ENCODE measurements around the gene MFRP. TPM values are rescaled to one million over a fixed set of nuclear protein-coding genes. Genes with fewer than 3 reads are reported as not detected.

Gene MFRP
- total RNA-seq, 3 donors from 2014 or later = not detected

- Histone ChIP-seq H3K4me1 (ENCODE audit: low read depth) (peaks cover 10% of the 10 kb centered on the region), H3K9me3 (no peaks in the 10 kb centered on the region), H3K36me3 (ENCODE audit: low read depth) (no peaks in the 10 kb centered on the region), H3K4me3 (peak within 1 kb of the TSS; percentile 73)
- intact Hi-C loops (cut with DNase I, micrococcal nuclease) = no loop called here
- DNase-seq (peak; percentile 90 to 98 (median 94)), ATAC-seq (peak; percentile 98)
- TF ChIP-seq CTCF (IDR thresholded peaks at IDR 0.05) = no peak
Observed at GRCh38 chr11:119334174-119334930, 12.2 kb downstream of the MFRP start, which contains the start of gene RNF26. Gene RNF26, plus strand, starts transcription at chr11:119334527. Its CDS starts 596 bp downstream, at chr11:119335123.

GRCh38 chr11:119332111-119332765 lies 14.3 kb downstream of the MFRP start:
- TF ChIP-seq CTCF (IDR thresholded peaks at IDR 0.05) = no peak
- intact Hi-C loops (cut with DNase I, micrococcal nuclease) = no loop called here
- DNase-seq (peak in 1 of 3 donors; percentile 1), ATAC-seq (no peak)
- Histone ChIP-seq H3K4me3 (no peak overlapping the region), H3K36me3 (ENCODE audit: low read depth) (no peaks in the 10 kb centered on the region), H3K9me3 (no peaks in the 10 kb centered on the region), H3K4me1 (ENCODE audit: low read depth) (peaks cover 10% of the 10 kb centered on the region)

GRCh38 chr11:119330237-119330636 lies 16.3 kb downstream of the MFRP start:
- DNase-seq (no peak), ATAC-seq (no peak)
- H3K4me3 ChIP-seq = no peak overlapping the region
- intact Hi-C loops (cut with DNase I, micrococcal nuclease) = no loop called here
- H3K9me3 ChIP-seq = no peaks in the 10 kb centered on the region
- no peaks in the 10 kb centered on the region for H3K36me3 ChIP-seq (ENCODE audit: low read depth)
- no peak for TF ChIP-seq CTCF (IDR thresholded peaks at IDR 0.05)
- H3K4me1 ChIP-seq (ENCODE audit: low read depth) = peaks cover 5% of the 10 kb centered on the region

GRCh38 chr11:119329320-119329719 lies 17.2 kb downstream of the MFRP start:
- no peak overlapping the region for H3K4me3 ChIP-seq
- no peak for TF ChIP-seq CTCF (IDR thresholded peaks at IDR 0.05)
- intact Hi-C loops (cut with DNase I, micrococcal nuclease) = loop anchor here in 1 of 2 donors (10.0 kb wide), 1 partner anchor 125 kb away; the partner anchor contains the start of gene CBL

GRCh38 chr11:119324189-119324588 lies 22.3 kb downstream of the MFRP start:
- TF ChIP-seq CTCF (IDR thresholded peaks at IDR 0.05) = no peak
- Histone ChIP-seq H3K4me3 (no peak overlapping the region), H3K36me3 (ENCODE audit: low read depth) (no peaks in the 10 kb centered on the region), H3K9me3 (no peaks in the 10 kb centered on the region), H3K4me1 (ENCODE audit: low read depth) (peaks cover 13% of the 10 kb centered on the region)
- no peak for ATAC-seq
- DNase-seq = no peak
- intact Hi-C loops (cut with DNase I, micrococcal nuclease) = loop anchor here in 1 of 2 donors (10.0 kb wide), 1 partner anchor 119 kb away; the partner anchor contains the start of gene CBL

More at GRCh38 chr11:119329320-119329719, 17.2 kb downstream of the MFRP start:
- no peaks in the 10 kb centered on the region for H3K36me3 ChIP-seq (ENCODE audit: low read depth)
- DNase-seq (no peak), ATAC-seq (no peak)
- H3K9me3 ChIP-seq = no peaks in the 10 kb centered on the region
- H3K4me1 ChIP-seq (ENCODE audit: low read depth) = no peaks in the 10 kb centered on the region

Measured in mucosa of descending colon (tissue), 3 donors.